ENCODE results near the gene MTMR3. TPM values are rescaled to one million over a fixed set of nuclear protein-coding genes. Genes with fewer than 3 reads are reported as not detected.

Gene MTMR3
- total RNA-seq, 2 experiments from 2014 or later = 17.6 to 22.2 TPM

DNA sequence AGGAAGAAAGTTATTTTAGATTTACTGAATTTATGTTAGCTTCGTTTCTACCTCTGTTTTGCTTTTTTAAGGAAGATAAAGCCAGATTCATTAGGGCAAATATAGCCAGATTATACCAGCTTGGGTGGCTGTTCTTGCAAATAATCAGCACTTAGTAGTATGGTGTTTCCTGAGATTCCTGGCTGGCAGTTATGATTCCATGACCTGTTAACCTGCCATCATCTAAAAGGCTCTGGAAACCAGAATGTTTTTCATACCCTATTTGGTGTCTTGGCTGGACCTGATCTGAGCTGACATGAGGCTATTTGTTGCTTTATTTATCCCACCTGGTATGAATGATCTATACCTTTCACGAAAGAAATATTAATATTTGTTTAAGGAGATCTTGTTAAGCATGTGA is 114.5 kb downstream of the MTMR3 start:
- intact Hi-C loops (cut with micrococcal nuclease; ENCODE audit: unreplicated experiment) = no loop called here
- Histone ChIP-seq H3K4me1 (ENCODE audit: insufficient read depth, low read length, poor library complexity, severe bottlenecking) (no peaks in the 10 kb centered on the region), H3K4me3 (ENCODE audit: low read depth, low read length, poor library complexity, severe bottlenecking) (no peak overlapping the region), H3K79me2 (ENCODE audit: insufficient read depth, low read depth, low read length) (no peaks in the 10 kb centered on the region), H3K9me2 (ENCODE audit: insufficient read depth, low read length) (no peaks in the 10 kb centered on the region), H3K27ac (ENCODE audit: low read depth, low read length, poor library complexity, severe bottlenecking) (no peak overlapping the region), H3K4me2 (ENCODE audit: low read length) (no peak overlapping the region), H2AFZ (ENCODE audit: low read length) (no peak overlapping the region), H3K36me3 (ENCODE audit: insufficient read depth, low read length) (0 out of 2 replicates have a peak, but pooled peaks cover 8% of the 10 kb centered on the region), H4K20me1 (ENCODE audit: insufficient read depth, low read length) (no peaks in the 10 kb centered on the region), H3K9me3 (ENCODE audit: low read length) (no peaks in the 10 kb centered on the region)
- ChIA-PET POLR2A (interaction anchor here (1.1 kb wide), 1 partner anchor 19 kb away, joined by 3 read pairs; no protein-coding TSS in a partner anchor), CTCF (ENCODE audit: unreplicated experiment) (interaction anchor here (1.4 kb wide), 1 partner anchor 11 kb away, joined by 4 read pairs; no protein-coding TSS in a partner anchor)
- TF ChIP-seq EZH2phosphoT487 (IDR thresholded peaks at IDR 0.05; ENCODE audit: borderline replicate concordance, low read depth, low read length) = no peak
- TF ChIP-seq, protein P1, sequence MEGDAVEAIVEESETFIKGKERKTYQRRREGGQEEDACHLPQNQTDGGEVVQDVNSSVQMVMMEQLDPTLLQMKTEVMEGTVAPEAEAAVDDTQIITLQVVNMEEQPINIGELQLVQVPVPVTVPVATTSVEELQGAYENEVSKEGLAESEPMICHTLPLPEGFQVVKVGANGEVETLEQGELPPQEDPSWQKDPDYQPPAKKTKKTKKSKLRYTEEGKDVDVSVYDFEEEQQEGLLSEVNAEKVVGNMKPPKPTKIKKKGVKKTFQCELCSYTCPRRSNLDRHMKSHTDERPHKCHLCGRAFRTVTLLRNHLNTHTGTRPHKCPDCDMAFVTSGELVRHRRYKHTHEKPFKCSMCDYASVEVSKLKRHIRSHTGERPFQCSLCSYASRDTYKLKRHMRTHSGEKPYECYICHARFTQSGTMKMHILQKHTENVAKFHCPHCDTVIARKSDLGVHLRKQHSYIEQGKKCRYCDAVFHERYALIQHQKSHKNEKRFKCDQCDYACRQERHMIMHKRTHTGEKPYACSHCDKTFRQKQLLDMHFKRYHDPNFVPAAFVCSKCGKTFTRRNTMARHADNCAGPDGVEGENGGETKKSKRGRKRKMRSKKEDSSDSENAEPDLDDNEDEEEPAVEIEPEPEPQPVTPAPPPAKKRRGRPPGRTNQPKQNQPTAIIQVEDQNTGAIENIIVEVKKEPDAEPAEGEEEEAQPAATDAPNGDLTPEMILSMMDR (conservative IDR thresholded peaks at IDR 0.05; ENCODE audit: low read length) = no peak
- BruUV-seq (replicated peaks) = no TSS peak
- no peak for DNase-seq (ENCODE audit: low spot score)

DNA sequence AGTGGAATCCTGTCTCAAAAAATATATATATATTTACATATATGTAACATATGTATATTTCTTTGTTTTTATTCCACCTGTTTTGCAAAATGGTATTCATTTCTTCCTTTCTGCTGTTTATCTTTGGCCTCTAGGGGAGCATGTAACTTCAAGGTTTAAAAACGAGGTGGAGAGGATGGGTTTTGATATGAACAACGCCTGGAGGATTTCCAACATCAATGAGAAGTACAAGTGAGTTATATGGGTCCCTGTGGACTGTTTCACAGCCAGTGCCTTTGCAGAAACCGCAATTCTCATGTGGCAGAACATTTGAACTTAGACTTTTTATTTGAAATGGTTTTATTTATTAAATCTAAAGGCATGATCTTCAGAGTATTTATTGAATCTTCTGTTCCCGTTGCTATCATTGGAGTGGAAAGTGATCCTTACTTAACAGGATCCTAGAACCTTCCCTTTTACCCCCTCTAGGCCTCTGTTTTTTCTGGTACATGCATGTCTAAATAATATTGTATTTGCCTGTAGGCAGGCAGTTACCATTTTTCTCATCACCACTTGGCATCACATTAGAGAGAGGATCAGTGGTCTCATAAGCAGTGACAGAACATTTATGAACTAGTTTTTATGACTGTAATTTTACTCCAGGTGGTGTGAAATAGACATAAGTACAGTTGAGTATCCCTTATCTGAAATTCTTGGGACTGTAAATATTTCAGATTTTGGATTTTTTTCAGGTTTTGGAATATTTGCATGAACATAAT is 115.8 kb downstream of the MTMR3 start:
- Histone ChIP-seq H3K27ac (ENCODE audit: low read depth, low read length, poor library complexity, severe bottlenecking) (no peak overlapping the region), H3K4me3 (ENCODE audit: low read depth, low read length, poor library complexity, severe bottlenecking) (no peak overlapping the region), H3K9me3 (ENCODE audit: low read length) (no peaks in the 10 kb centered on the region), H3K79me2 (ENCODE audit: insufficient read depth, low read depth, low read length) (no peaks in the 10 kb centered on the region), H4K20me1 (ENCODE audit: insufficient read depth, low read length) (no peaks in the 10 kb centered on the region), H2AFZ (ENCODE audit: low read length) (no peak overlapping the region), H3K9me2 (ENCODE audit: insufficient read depth, low read length) (no peaks in the 10 kb centered on the region), H3K4me2 (ENCODE audit: low read length) (no peak overlapping the region), H3K36me3 (ENCODE audit: insufficient read depth, low read length) (0 out of 2 replicates have a peak, but pooled peaks cover 8% of the 10 kb centered on the region), H3K4me1 (ENCODE audit: insufficient read depth, low read length, poor library complexity, severe bottlenecking) (no peaks in the 10 kb centered on the region)
- DNase-seq (ENCODE audit: low spot score) = peak; percentile 26
- ChIA-PET POLR2A (no interaction called here), CTCF (ENCODE audit: unreplicated experiment) (no interaction called here)
- intact Hi-C loops (cut with micrococcal nuclease; ENCODE audit: unreplicated experiment) = no loop called here
- no TSS peak for BruUV-seq (replicated peaks)
- no peak for TF ChIP-seq EZH2phosphoT487 (IDR thresholded peaks at IDR 0.05; ENCODE audit: borderline replicate concordance, low read depth, low read length)
- TF ChIP-seq, protein P1 (conservative IDR thresholded peaks at IDR 0.05; ENCODE audit: low read length) = peak; percentile 63

- Histone ChIP-seq H3K9me2 (ENCODE audit: insufficient read depth, low read length) (no peaks in the 10 kb centered on the region), H3K4me3 (ENCODE audit: low read depth, low read length, poor library complexity, severe bottlenecking) (no peak overlapping the region), H3K9me3 (ENCODE audit: low read length) (no peaks in the 10 kb centered on the region), H3K79me2 (ENCODE audit: insufficient read depth, low read depth, low read length) (no peaks in the 10 kb centered on the region), H3K27ac (ENCODE audit: low read depth, low read length, poor library complexity, severe bottlenecking) (no peak overlapping the region), H3K4me1 (ENCODE audit: insufficient read depth, low read length, poor library complexity, severe bottlenecking) (no peaks in the 10 kb centered on the region), H3K36me3 (ENCODE audit: insufficient read depth, low read length) (0 out of 2 replicates have a peak, but pooled peaks cover 8% of the 10 kb centered on the region), H2AFZ (ENCODE audit: low read length) (no peak overlapping the region), H4K20me1 (ENCODE audit: insufficient read depth, low read length) (no peaks in the 10 kb centered on the region), H3K4me2 (ENCODE audit: low read length) (no peak overlapping the region)
- TF ChIP-seq, protein P1 (conservative IDR thresholded peaks at IDR 0.05; ENCODE audit: low read length) = no peak
- TF ChIP-seq EZH2phosphoT487 (IDR thresholded peaks at IDR 0.05; ENCODE audit: borderline replicate concordance, low read depth, low read length) = no peak
- intact Hi-C loops (cut with micrococcal nuclease; ENCODE audit: unreplicated experiment) = loop anchor here (10.0 kb wide), 1 partner anchor 166 kb away; the partner anchor contains the start of gene ASCC2
- BruUV-seq (replicated peaks) = no TSS peak
- no peak for DNase-seq (ENCODE audit: low spot score)
- POLR2A ChIA-PET = no interaction called here
- CTCF ChIA-PET (ENCODE audit: unreplicated experiment) = no interaction called here
Measured at GRCh38 chr22:30000566-30000965, 117.6 kb downstream of the MTMR3 start.

Data from OCI-LY7 (cell line).